Upper lobe of left lung (tissue), 4 donors: ENCODE data around the gene DDR2.

ENCODE experiments used
- POLR2A ChIP-seq, 4 donors: fragments of 450-650 bp; IDR thresholded peaks; one replicate each; pipeline ENCODE4 v1.5.1; 2016 to 2017; ENCODE audit warnings: antibody characterized with exemption in 4 of 4, mild to moderate bottlenecking in 2 of 4
- TF ChIP-seq, protein P1 (sequence below), 6 experiments: fragments of 450-650 bp in 4 of 6; fragments of 200-600 bp in 2 of 6; sonication (generic) in 2 of 6; IDR thresholded peaks; one replicate each; pipeline ENCODE4 v1.5.1; 2016 to 2019; ENCODE audit warnings: antibody characterized with exemption in 6 of 6

- TF ChIP-seq, protein P1, sequence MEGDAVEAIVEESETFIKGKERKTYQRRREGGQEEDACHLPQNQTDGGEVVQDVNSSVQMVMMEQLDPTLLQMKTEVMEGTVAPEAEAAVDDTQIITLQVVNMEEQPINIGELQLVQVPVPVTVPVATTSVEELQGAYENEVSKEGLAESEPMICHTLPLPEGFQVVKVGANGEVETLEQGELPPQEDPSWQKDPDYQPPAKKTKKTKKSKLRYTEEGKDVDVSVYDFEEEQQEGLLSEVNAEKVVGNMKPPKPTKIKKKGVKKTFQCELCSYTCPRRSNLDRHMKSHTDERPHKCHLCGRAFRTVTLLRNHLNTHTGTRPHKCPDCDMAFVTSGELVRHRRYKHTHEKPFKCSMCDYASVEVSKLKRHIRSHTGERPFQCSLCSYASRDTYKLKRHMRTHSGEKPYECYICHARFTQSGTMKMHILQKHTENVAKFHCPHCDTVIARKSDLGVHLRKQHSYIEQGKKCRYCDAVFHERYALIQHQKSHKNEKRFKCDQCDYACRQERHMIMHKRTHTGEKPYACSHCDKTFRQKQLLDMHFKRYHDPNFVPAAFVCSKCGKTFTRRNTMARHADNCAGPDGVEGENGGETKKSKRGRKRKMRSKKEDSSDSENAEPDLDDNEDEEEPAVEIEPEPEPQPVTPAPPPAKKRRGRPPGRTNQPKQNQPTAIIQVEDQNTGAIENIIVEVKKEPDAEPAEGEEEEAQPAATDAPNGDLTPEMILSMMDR (IDR thresholded peaks at IDR 0.05), result no peak
- no peak for TF ChIP-seq POLR2A (IDR thresholded peaks at IDR 0.05)
These were observed 140.4 kb downstream of the DDR2 start for GRCh38 chr1:162772571-162773154.
